HAP-1 (cell line): Measurements from ENCODE around the gene MAGEE2.
A peak's percentile ranks its signal among the peaks of the same experiment; 100 is the strongest.
"Not testable (repeated sequence)": the region's sequence is repeated elsewhere in the genome, so short reads cannot be mapped to it uniquely, and the experiment has no call there.

Source experiments
- DNase-seq, 2 experiments: peaks; one replicate each; pipeline ENCODE4 v3.0.0-alpha.2; 2016 to 2020; ENCODE audit warnings: low spot score in 2 of 2
- H3K27me3 ChIP-seq: fragments of 250-450 bp; sonication (Bioruptor Pico); 2 replicates; pipeline ENCODE4 v1.5.1; 2020; ENCODE audit warnings: low read depth, mild to moderate bottlenecking, moderate library complexity
- H3K36me3 ChIP-seq: fragments of 250-450 bp; sonication (Bioruptor Pico); replicated peaks from 2 replicates; pipeline ENCODE4 v1.5.1; 2020; ENCODE audit warnings: mild to moderate bottlenecking
- H3K4me1 ChIP-seq: fragments of 250-450 bp; sonication (Bioruptor Pico); 2 replicates; pipeline ENCODE4 v1.5.1; 2020; ENCODE audit warnings: mild to moderate bottlenecking
- H3K4me3 ChIP-seq: fragments of 250-450 bp; sonication (Bioruptor Pico); 2 replicates; pipeline ENCODE4 v1.5.1; 2020; ENCODE audit warnings: mild to moderate bottlenecking, moderate library complexity
- H3K9me3 ChIP-seq: fragments of 250-450 bp; sonication (Bioruptor Pico); 2 replicates; pipeline ENCODE4 v1.5.1; 2020; ENCODE audit warnings: mild to moderate bottlenecking, moderate library complexity
- in situ Hi-C: fragments of 300-500 bp; cut with MboI; formaldehyde crosslinking; loops from 3 replicates; pipeline ENCODE4 v1.14.3; 2020; ENCODE audit warnings: low sequenced_read_pairs, inconsistent platforms, mixed read lengths

MAGEE2 gene

GRCh38 chrX:75784680-75785491 lies at the start of gene MAGEE2:
Gene MAGEE2 (minus strand): TSS chrX:75785254. CDS start chrX:75785051, 203 bp downstream.
- H3K27me3 ChIP-seq: no peaks in the 10 kb centered on the region
- in situ Hi-C loops: no loop called here

GRCh38 chrX:75786290-75786689 lies 1.2 kb upstream of the MAGEE2 start:
- no peak for DNase-seq
- Histone ChIP-seq H3K27me3 (no peaks in the 10 kb centered on the region), H3K4me3 (no peak overlapping the region), H3K4me1 (no peaks in the 10 kb centered on the region), H3K36me3 (no peaks in the 10 kb centered on the region), H3K9me3 (no peaks in the 10 kb centered on the region)
- in situ Hi-C loops: no loop called here

More at GRCh38 chrX:75784680-75785491, at the start of gene MAGEE2:
- Histone ChIP-seq H3K4me1 (no peaks in the 10 kb centered on the region), H3K4me3 (no peak within 1 kb of the TSS), H3K9me3 (no peaks in the 10 kb centered on the region), H3K36me3 (no peaks in the 10 kb centered on the region)
- no peak for DNase-seq

GRCh38 chrX:75781611-75782010 lies 3.4 kb downstream of the MAGEE2 start:
- H3K4me3 ChIP-seq: no peak overlapping the region
- in situ Hi-C loops: no loop called here

GRCh38 chrX:75768063-75768462 lies 17.0 kb downstream of the MAGEE2 start:
- H3K27me3 ChIP-seq, H3K4me3 ChIP-seq, H3K9me3 ChIP-seq, H3K4me1 ChIP-seq, H3K36me3 ChIP-seq, in situ Hi-C loops, DNase-seq: not testable (repeated sequence)

More at GRCh38 chrX:75781611-75782010, 3.4 kb downstream of the MAGEE2 start:
- no peaks in the 10 kb centered on the region for H3K36me3 ChIP-seq
- H3K27me3 ChIP-seq: no peaks in the 10 kb centered on the region
- H3K4me1 ChIP-seq: no peaks in the 10 kb centered on the region
- no peak for DNase-seq
- H3K9me3 ChIP-seq: no peaks in the 10 kb centered on the region

GRCh38 chrX:75748431-75748830 lies 36.6 kb downstream of the MAGEE2 start:
- Histone ChIP-seq H3K4me3 (no peak overlapping the region), H3K4me1 (peaks cover 4% of the 10 kb centered on the region; the same call in 1 of the 2 replicates), H3K9me3 (peaks cover 2% of the 10 kb centered on the region; the same call in 1 of the 2 replicates), H3K36me3 (no peaks in the 10 kb centered on the region), H3K27me3 (no peaks in the 10 kb centered on the region)
- in situ Hi-C loops: no loop called here
- no peak for DNase-seq

GRCh38 chrX:75746891-75747639 lies 38.0 kb downstream of the MAGEE2 start:
- in situ Hi-C loops: no loop called here
- H3K9me3 ChIP-seq: peaks cover 2% of the 10 kb centered on the region; the same call in 1 of the 2 replicates
- peaks cover 4% of the 10 kb centered on the region; the same call in 1 of the 2 replicates for H3K4me1 ChIP-seq
- no peaks in the 10 kb centered on the region for H3K27me3 ChIP-seq
- H3K4me3 ChIP-seq: peak overlapping the region; percentile 39
- peak; percentile 46 to 64 for DNase-seq
- H3K36me3 ChIP-seq: no peaks in the 10 kb centered on the region
